H1 (cell line): ENCODE measurements around the gene ICOSLG. TPM values are rescaled to one million over a fixed set of nuclear protein-coding genes. Genes with fewer than 3 reads are reported as not detected.

Experiments
- RNF2 ChIP-seq: fragments of 200-900, 300-1000 bp; sonication (generic); IDR thresholded peaks from 2 replicates; pipeline ENCODE4 v1.7.1; 2016; ENCODE audit warnings: borderline replicate concordance, low read depth, mild to moderate bottlenecking, antibody characterized with exemption, low read length; ENCODE audit not compliant: poor library complexity, severe bottlenecking; ENCODE audit errors: missing control alignments
- RXRA ChIP-seq: IDR thresholded peaks from 2 replicates; pipeline ENCODE4 v1.6.1; 2011; ENCODE audit warnings: low read depth, mild to moderate bottlenecking, low read length, moderate library complexity; ENCODE audit not compliant: insufficient read depth
- SIX5 ChIP-seq: IDR thresholded peaks from 2 replicates; pipeline ENCODE4 v1.6.1; 2011; ENCODE audit warnings: mild to moderate bottlenecking, low read depth, low read length
- SP1 ChIP-seq: IDR thresholded peaks from 2 replicates; pipeline ENCODE4 v1.6.1; 2011; ENCODE audit warnings: low read depth, low read length
- USF2 ChIP-seq: IDR thresholded peaks from 2 replicates; pipeline ENCODE4 v1.6.1; 2011; ENCODE audit warnings: low read length, improper control_type of control experiment
- polyA plus RNA-seq, 7 experiments: library from polyadenylated mRNA; depleted of rRNA in 3 of 7; stranded (reverse) in 5 of 7; unstranded in 2 of 7; fragments of >200 nt in 5 of 7; fragments of 200-250 nt in 2 of 7; gene quantifications; 1 replicate in 5 of 7; 2 replicates in 1 of 7; 4 replicates in 1 of 7; pipeline versions ENCODE4 v1.2.1 to v1.2.3, GENCODE V29; 2011 to 2013; ENCODE audit warnings: missing spikeins in 2 of 7, mixed read lengths in 2 of 7
- total RNA-seq: library from RNA; stranded (reverse); fragmentation: NEBNext Ultra II Directional; extraction: Animal tissue kit (Norgen Biotek cat#: 25700); gene quantifications from 2 replicates; pipeline ENCODE4 v1.2.1, GENCODE V29; 2021
- TF ChIP-seq, protein P1 (sequence below): IDR thresholded peaks from 2 replicates; pipeline ENCODE4 v1.6.1; 2012; ENCODE audit warnings: low read length, inconsistent platforms

ICOSLG gene
- total and polyA plus RNA-seq, 2 of the 8 experiments (the other 6 are each of a cell fraction or from before 2014, with no cell fraction given): 2.3 to 5.5 TPM

DNA sequence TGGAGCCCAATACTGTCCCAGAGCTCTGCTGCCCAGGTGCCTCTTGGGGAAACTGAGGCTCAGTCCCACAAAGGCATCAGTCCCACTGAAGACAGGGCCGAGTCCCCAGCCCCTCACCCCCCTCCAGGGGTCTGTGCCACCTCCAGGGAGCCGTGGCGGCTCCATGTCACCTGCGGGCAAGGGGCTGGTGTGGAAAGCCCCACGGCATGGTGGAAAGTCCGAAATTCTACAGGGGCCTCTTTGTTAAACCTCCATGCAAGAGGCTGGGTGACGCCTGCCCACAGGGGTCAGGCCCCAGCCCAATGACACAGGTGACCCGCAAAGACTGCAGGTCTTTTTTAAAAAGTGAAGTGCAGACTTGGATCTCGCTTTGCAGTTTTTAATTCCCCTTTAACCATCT lies 41.6 kb upstream of the ICOSLG start (continued):
- TF ChIP-seq, protein P1, sequence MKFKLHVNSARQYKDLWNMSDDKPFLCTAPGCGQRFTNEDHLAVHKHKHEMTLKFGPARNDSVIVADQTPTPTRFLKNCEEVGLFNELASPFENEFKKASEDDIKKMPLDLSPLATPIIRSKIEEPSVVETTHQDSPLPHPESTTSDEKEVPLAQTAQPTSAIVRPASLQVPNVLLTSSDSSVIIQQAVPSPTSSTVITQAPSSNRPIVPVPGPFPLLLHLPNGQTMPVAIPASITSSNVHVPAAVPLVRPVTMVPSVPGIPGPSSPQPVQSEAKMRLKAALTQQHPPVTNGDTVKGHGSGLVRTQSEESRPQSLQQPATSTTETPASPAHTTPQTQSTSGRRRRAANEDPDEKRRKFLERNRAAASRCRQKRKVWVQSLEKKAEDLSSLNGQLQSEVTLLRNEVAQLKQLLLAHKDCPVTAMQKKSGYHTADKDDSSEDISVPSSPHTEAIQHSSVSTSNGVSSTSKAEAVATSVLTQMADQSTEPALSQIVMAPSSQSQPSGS: no peak
- TF ChIP-seq SIX5 (no peak), RNF2 (no peak), SP1 (no peak), RXRA (no peak), USF2 (no peak)
